SU-DHL-6 (cell line): ENCODE measurements around the gene PTGER2.

Experiments used
- EZH2phosphoT487 ChIP-seq: fragments of 200-600 bp; sonication (generic), shearing (Covaris generic); conservative IDR thresholded peaks from 2 replicates; pipeline ENCODE4 v1.6.1; 2018; ENCODE audit warnings: mild to moderate bottlenecking, antibody characterized with exemption, low read length, moderate library complexity, mixed read lengths
- TF ChIP-seq, protein P1 (sequence below): fragments of 200-600 bp; sonication (generic); IDR thresholded peaks from one replicate; pipeline ENCODE4 v1.5.1; 2017; ENCODE audit warnings: antibody characterized with exemption, mild to moderate bottlenecking, low read length, moderate library complexity; ENCODE audit not compliant: insufficient read depth, poor library complexity, severe bottlenecking

DNA sequence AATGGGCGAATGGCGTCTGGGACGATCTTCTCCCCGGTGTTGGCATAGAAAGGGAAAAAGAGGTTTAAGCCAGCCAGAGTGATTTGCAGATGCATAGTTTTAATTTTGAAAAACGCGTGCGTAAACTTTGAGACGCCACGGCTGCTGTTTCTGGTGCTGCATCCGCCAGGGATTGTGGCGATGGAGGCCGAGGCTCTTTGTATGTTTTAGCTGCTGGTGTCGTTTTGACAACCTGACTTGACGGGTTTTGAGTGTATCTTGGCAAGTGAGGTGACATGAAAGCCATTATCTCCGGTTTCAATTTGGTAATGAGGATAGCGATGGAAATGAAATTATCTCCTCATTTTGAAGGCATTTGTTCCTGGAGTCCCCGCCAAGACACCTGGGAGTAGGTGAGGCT lies 45.0 kb upstream of the PTGER2 start:
- TF ChIP-seq, protein P1, sequence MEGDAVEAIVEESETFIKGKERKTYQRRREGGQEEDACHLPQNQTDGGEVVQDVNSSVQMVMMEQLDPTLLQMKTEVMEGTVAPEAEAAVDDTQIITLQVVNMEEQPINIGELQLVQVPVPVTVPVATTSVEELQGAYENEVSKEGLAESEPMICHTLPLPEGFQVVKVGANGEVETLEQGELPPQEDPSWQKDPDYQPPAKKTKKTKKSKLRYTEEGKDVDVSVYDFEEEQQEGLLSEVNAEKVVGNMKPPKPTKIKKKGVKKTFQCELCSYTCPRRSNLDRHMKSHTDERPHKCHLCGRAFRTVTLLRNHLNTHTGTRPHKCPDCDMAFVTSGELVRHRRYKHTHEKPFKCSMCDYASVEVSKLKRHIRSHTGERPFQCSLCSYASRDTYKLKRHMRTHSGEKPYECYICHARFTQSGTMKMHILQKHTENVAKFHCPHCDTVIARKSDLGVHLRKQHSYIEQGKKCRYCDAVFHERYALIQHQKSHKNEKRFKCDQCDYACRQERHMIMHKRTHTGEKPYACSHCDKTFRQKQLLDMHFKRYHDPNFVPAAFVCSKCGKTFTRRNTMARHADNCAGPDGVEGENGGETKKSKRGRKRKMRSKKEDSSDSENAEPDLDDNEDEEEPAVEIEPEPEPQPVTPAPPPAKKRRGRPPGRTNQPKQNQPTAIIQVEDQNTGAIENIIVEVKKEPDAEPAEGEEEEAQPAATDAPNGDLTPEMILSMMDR = no peak
- no peak for TF ChIP-seq EZH2phosphoT487
